ENCODE measurements around the gene TCF15.
"Not testable (repeated sequence)": the region's sequence is repeated elsewhere in the genome, so short reads cannot be mapped to it uniquely, and the experiment has no call there.

Gene TCF15

DNA sequence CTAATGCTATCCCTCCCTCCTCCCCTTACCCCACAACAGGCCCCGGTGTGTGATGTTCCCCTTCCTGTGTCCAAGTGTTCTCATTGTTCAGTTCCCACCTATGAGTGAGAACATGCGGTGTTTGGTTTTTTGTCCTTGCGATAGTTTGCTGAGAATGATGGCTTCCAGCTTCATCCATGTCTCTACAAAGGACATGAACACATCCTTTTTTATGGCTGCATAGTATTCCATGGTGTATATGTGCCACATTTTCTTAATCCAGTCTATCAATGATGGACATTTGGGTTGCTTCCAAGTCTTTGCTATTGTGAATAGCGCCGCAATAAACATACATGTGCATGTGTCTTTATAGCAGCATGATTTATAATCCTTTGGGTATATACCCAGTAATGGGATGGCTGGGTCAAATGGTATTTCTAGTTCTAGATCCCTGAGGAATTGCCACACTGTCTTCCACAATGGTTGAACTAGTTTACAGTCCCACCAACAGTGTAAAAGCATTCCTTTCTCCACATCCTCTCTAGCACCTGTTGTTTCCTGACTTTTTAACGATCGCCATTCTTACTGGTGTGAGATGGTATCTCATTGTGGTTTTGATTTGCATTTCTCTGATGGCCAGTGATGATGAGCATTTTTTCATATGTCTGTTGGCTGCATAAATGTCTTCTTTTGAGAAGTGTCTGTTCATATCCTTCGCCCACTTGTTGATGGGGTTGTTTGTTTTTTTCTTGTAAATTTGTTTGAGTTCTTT is 31.0 kb downstream of the TCF15 start:
- not testable (repeated sequence) for DNase-seq (ENCODE audit: low spot score)

DNA sequence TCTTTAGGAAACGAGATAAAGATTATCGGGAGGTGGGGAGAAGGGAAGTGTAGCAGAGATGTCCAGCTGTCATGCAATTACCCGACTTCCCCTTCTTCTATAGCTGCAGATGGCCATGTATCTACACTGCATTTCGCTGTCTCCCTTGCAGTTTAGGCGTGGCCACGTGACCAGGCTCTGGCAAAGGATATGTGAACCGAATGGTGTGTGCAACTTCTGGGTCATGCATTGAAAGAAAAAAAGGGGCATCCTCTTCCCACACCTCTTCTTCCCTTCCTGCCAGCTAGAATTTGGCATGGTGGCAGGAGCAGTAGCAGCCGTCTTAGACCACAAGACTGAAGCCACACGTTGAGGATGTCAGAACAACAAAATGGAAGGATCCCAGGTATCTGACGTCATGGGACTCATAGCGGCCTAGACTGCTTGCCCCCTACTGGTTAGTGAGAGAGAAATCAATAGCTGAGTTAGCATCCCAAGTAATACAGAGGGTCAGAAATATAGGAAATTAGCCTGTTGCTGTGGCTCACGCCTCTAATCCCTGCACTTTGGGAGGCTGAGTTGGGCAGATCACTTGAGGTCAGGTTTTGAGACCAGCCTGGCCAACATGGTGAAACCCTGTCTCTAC is 32.8 kb downstream of the TCF15 start:
- DNase-seq (ENCODE audit: low spot score): no peak

DNA sequence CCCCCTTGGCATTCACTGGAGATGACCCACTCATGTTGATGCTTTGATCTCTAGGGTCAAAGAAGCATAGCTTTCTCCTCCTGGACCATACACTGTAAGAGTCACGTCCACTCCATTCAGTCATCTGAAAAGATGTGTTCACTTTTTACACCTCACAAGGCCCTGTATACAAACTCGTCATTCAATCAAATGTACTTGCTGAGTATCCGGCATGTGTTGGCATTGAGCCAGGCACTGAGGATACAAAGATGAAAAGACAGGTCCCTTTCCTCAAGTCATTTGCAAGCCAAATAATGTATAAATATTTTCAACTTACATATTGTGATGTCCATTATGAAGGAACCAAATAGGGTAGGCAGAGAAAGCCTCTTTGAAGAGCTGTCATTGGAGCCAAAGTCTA is 34.0 kb downstream of the TCF15 start:
- no peak for DNase-seq (ENCODE audit: low spot score)

DNA sequence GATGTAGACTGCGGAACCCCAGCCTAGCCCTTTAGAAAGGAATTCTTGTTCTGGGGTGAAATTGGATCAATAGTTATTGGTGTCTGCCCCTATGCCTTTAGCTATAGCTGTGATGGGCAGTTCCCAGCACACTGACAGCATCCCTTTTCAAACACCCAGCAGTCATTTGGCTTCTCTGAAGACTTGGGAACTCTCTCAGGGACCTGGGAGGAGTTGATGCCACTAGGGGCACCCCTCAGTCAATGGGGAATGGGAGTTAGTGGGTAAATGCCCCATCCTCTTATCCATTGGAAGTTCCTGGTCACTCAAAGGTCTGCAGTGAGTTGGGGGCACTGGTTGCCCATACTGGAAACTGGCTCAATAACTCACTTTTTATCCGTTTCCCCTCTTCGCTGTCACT is 34.9 kb downstream of the TCF15 start:
- no peak for DNase-seq (ENCODE audit: low spot score)

DNA sequence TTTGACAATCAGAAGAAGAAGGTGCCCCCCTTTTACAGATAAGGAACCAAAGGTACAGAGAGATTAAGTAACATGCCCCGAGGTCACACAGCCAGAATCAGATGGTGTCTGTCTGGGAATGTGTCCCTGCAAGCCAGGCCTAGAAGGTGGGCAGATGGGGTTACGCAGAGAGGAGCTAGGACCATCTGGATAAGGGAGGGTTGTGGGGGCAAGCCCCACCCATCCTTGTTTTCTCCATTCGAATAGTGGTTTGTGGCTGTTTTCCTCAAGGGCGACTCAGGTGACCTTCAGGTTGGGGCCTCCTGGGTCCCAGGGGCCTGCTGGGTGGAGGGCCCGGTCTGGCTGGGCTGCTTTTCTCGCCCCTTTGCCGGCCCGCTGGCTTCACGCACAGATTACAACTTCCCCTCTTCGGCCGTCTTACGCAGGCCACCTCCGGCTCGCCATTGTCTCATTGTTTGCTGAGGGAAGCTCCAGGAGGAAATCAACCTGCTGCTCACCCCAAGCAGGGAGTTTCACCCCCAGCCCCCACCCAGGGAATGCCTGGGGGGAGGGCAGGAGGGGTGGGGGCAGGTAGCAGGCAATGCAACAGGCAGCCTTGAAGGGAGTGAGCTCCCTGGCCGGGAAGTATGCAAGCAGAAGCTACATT is 35.7 kb downstream of the TCF15 start:
- DNase-seq (ENCODE audit: low spot score): no peak

DNA sequence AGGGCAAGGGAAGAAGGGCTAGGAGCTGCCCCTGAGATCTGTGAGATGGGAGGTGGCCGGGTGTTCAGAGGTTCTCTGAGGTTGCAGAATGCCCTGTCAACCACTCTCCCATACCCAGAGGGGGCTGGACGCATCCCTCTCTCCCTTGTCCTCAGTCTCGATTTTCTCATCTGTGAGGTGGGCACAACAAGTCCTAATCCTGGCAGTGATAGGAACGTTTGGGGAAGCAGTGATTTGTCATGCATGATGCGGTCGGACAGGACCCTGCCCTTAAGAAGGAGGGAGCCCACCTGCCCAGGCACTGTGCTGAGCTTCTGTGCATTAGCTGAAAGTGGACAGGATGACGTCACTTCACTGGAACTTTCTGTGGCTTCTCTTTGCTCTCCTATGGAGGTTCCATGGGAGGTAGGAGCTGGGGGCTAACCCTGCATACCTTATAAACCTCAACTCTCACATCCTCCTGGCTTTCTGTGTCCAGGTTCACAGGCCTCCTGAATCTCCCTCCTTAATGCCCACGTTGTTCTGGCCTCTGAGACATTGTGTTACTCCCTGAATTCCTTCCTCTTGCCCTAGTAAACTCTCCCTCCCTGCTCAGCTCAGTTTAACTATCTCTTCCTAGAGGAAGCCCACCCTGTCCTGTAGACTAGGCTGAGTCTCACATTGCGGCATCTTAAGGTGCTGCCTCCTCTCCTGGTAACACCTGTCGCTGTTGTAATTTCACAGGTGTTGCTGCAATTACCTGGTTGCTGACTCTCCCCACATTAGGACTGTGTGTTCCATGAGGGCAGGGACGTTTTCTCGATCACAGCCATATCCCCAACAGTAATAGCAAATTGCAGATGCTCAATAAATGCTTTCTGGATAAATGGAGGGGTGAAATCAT is 36.5 kb downstream of the TCF15 start:
- no peak for DNase-seq (ENCODE audit: low spot score)

DNA sequence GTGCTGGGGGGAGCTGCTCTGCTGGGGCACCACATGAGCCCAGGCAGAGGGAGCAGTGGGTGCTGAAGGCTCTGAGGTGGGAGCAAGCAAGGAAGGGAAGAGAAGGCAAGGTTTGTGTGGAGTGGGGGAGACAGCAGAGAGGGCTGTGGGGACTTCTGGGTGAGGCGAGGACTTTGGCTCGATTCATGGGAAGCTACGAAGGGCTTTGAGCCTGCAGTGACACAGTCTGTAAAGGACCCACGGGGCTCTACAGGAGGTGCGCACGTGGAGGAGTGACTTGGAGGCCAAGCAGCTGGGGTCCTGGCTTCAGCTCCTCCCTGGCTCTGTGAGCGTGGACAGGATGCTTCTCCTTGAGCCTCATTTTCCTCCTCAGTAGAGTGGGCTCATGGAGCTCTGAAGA is 37.4 kb downstream of the TCF15 start:
- no peak for DNase-seq (ENCODE audit: low spot score)

DNA sequence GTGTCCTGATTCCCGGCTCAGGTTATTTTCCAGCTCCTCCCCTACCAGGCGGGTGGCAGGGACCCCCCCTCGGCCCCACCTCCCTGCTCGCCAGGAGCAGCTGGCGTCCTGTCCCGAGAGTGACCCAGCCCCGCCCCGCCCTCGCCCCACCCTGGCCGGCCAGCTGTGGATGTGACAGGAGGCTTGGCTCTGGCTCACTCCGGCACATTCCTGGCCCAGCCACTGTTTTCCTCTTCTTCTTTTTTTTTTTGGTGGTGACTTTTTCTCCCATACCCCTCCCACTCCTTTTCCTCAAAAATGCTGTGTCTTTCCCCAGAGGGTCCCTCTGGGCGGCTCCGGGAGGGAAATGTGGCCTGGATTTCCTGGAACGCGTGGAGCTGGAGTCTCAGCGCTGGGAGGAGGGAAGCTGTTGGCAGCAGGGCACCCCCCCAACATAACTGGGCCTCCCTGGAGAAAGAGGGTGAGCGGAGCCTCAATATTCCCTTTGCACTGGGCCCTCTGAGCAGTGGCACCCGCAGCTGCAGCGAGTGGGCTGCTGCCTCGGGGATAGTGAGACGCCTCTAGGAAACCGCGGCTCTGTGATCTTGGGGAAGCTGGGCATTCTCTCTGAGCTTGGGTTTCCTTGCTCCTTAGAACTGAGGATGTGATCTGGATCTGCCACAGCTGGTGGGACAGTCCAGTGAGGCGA is 38.2 kb downstream of the TCF15 start:
- peak; percentile 85 for DNase-seq (ENCODE audit: low spot score)

DNA sequence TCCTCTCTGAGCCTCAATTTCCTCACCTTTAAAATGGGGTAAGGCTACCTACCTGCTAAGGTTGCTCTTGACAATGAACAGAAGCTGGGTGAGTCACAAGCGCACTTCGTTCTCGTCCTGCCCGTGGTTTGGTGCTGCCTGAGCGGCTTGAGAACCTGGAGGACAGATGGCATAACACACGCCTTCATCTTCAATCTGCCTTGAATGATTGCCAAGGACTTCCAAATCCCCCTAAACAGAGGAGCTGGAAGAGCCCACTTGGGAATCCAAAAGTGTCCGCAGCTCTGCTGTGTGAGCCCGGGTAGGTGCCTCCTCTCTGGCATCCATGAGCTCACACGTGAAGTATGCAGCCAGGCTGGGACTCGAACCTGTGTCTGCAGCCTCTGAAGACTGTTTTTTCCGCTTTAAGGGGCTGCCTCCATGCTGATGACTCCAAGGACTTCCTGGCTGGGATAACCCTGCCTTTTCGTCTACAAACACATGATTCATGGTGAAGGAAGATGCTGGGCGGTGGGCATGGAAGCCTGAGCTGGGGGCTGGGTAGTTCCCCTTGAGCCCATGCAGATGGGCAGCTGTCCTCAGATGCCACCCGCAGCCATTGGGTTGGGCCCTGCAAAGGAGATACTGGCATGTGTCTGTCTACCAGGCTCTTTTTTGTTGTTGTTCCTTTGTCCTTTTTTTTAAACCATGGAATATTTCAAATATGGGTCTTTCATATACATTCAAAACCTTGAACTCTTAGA is 41.3 kb downstream of the TCF15 start:
- DNase-seq (ENCODE audit: low spot score): no peak

DNA sequence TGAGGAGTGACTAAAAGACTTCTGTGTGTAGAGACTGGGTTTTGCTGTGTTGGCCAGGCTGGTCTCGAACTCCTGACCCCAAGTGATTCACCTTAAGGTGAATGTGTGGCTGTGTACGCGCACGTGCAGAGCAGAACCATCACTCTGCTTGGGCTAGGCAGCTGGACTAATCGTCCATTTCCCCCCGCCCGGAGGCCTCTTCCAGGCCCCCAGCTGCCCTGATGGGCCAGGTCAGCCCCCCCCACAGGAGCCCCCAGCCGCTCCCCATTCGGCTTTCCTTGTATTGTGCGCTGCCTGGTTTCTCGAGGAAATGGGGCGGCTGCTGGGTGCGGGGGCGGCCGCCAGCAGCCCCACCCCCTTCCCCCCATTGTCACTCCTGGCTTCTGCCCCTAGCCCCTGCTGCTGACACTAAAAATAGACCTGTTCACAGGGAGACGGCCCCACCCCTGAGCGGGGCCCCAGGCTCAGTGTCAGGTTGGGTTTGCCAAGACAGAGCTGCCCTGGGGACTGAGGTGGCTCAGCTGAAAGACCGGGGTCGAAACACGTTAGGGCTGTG is 41.9 kb downstream of the TCF15 start:
- no peak for DNase-seq (ENCODE audit: low spot score)

DNA sequence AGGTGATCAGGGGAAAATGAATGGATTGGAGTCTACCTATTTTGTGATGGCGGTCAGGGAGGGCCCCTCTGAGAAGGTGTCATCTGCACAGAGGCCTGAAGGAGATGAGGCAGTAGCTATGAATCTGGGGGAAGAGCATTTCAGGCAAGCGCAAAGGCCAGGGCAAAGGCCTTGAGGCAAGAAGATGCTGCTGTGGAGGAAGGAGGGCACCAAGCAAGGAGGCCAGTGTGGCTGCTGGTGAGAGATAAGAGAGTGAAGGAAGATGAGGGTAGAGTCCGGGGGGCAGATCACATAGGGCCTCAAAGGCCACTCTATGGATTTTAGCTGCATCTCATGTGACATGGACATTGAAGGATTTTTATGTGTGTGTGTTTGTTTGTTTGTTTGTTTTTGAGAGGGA is 45.9 kb downstream of the TCF15 start:
- no peak for DNase-seq (ENCODE audit: low spot score)

DNA sequence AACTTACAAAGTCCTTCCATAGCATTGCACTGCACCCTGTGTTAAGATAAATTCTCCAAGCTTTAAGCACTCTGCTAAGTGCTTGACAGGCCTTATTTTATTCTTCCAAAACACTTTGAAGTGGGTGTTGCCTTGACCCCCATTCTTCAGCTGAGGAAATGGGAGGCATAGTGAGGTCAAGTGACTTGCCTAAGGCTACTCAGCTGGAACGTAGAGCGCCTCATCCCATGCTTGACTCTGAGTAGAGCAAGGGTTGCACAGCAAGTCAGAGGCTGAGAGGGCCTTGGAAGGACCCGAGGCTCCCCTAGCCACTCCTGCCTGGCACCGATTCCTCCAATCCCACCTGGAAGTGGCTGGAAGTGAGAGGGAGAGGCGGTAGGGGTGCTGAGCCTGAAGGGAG is 46.9 kb downstream of the TCF15 start:
- DNase-seq (ENCODE audit: low spot score): no peak

DNA sequence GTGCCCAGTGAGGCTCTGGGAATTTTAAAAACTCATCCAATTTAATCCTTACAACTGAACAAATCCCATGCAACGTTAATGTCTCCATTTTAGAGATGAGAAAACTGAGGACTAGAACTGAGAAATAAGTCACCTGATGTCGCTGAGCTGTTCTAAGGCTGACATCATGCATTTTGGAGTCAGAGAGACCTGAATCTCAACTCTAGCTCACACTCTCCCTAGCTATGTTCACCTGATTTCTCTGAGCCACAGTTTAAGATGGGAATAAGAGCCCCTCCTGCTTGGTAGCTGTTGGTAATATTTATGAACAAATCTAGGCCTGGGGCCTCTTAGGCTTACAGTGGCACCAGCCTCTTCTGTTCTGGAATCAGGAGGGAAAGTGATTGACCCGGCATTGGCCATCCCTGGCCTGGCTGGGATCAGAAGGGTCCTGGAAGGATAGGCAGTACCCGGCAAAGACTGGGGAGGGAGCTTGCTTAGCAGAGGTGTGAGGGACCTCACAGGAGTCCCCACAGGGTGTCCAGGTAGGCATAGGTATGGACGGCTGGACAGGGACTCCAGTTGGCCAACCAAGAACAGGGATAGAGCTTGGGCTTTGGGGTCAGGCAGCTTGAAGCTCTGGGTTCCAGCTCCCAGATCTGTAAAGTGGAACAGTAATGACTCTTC is 47.7 kb downstream of the TCF15 start:
- DNase-seq (ENCODE audit: low spot score): no peak

DNA sequence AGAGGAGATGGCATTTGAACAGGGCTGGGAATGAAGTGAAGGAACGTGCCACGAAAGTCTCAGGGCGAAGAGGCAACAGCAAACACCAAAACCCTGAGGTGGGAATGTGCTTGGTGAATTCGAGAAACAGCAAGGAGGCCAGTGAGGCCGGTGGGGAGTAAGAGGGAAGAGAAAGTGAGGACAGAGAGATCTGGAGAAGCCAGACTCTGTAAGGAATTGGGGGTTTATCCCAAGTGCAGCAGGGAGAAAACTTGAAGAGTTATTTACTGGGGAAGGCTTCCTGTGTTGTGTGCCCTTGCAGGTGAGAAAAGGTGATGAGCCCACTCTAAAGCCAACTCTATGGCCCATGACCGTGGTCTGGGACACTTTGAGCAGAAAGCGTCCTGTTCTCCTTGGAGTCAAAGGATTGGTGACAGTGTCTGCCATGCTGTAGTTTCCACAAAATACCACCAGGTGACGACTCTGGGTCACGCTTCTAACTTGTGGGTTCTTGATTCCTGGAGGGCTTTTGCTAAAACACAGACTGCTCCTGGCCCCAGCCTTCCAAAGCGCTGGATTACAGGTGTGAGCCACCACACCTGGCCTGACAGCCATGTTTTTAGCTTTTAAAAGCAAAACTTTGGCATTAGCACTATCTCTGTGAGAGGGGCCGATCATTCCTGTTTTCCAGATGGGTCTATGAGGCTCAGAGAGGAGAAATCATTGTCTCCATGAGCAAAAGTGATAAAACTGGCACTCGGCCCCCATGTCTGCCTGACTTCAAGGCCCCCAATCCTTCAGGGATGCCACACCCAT is 48.5 kb downstream of the TCF15 start:
- DNase-seq (ENCODE audit: low spot score): no peak

DNA sequence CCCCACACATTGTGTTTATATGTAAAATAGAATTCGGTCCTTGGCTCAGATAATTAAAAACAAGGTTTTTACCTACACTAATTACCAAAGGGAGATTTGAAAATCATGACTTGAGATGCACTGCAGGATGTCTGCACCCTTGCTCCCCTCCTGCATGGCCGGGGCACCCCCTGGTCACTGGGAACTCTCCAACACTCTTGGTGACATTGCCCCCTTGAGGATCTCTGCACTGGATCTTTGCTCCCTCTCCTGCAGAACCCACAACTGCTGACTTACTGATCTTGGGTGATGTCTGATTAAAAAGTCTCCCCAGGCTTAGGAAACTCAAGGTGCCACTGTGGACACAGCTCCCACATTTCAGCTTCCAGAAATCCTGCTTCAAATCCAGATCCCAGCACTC is 49.4 kb downstream of the TCF15 start:
- DNase-seq (ENCODE audit: low spot score): no peak

DNA sequence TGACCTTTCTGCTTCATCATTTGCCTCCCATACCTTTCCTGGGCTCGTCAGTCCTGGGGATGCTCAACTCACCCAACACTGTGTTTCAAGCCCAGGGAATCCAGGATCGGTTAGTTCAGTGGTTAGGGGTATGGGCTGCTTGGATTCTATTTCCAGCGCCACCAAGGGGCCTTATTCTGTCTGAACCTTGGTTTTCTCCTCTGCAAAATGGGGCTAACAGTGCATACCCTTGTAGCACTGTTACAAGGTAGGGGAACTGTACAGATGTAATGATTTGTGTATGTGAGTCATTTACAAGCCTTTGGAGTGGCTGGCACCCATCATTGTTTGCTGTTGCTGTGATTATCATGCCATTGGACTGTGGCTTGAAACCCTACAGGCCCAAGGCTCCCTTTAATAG is 52.0 kb downstream of the TCF15 start:
- DNase-seq (ENCODE audit: low spot score): no peak

DNA sequence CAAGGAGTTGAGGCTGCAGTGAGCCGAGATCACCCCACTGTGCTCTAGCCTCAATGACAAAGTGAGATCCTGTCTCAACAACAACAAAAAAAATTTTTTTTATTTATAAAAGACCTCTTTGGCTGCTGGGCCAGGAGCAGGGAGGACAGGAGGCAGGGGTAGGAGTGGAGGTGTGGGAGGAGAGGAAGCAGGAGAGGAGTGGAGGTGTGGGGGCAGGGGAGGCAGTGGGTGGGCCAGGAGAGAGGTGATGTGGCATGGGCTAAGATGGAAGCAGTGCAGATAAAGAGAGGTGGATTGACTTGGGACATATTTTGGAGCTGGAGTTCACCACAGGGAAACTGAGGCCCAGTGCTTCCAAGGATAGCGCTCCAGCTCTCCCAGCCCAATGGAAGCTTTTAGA is 53.1 kb downstream of the TCF15 start:
- no peak for DNase-seq (ENCODE audit: low spot score)

DNA sequence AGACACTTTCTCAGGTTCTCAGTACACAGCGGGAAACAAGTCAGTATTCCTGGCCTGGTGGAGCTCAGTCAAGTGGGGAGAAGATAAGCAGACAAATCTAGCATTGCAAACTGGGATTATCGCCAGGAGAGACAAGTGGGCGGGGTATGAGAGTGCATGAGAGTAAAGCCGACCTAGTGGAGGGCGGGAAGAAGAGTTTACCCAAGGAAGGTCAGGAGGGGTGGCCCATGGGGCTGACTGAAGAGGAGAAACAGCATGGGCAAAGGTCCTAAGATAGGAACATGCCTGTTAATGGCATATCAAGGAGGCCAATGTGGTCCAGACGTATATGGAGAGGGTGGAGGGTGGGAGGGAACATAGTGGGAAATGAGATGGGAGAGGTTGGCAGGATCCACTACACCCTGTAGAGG is 54.1 kb downstream of the TCF15 start:
- DNase-seq (ENCODE audit: low spot score): no peak
